ENCODE measurements around the gene GPR62.

GPR62 gene

DNA sequence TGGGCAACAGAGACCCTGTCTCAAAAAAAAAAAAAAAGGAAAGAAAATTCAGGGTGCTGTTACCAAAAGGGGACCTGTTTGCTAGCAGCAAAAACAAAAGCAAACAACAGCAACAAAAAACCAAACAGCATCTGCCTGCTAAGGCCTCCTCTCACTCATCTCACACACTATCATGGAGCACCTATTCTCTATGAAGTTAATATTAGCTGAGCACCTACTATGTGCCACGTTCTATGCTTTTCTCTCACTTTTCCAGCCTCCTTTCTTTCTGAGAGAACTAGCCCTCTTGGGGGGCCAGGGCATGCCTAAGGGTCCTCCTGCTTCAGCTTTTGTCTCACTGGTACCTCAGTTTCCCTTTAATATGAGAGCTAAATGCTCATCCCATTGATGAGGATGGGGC, 468 bp upstream of the GPR62 start:
- TF ChIP-seq, protein P1, sequence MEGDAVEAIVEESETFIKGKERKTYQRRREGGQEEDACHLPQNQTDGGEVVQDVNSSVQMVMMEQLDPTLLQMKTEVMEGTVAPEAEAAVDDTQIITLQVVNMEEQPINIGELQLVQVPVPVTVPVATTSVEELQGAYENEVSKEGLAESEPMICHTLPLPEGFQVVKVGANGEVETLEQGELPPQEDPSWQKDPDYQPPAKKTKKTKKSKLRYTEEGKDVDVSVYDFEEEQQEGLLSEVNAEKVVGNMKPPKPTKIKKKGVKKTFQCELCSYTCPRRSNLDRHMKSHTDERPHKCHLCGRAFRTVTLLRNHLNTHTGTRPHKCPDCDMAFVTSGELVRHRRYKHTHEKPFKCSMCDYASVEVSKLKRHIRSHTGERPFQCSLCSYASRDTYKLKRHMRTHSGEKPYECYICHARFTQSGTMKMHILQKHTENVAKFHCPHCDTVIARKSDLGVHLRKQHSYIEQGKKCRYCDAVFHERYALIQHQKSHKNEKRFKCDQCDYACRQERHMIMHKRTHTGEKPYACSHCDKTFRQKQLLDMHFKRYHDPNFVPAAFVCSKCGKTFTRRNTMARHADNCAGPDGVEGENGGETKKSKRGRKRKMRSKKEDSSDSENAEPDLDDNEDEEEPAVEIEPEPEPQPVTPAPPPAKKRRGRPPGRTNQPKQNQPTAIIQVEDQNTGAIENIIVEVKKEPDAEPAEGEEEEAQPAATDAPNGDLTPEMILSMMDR (conservative IDR thresholded peaks at IDR 0.05; ENCODE audit: low read depth) = no peak
- ChIA-PET POLR2A (ENCODE audit: low non-redundant PET) (no interaction called here), CTCF (interaction anchor here (0.5 kb wide), 1 partner anchor 457 kb away, joined by 6 read pairs; no protein-coding TSS in a partner anchor)
- no peak overlapping the region for H3K27ac ChIP-seq
- DNase-seq (ENCODE audit: low spot score) = no peak

DNA sequence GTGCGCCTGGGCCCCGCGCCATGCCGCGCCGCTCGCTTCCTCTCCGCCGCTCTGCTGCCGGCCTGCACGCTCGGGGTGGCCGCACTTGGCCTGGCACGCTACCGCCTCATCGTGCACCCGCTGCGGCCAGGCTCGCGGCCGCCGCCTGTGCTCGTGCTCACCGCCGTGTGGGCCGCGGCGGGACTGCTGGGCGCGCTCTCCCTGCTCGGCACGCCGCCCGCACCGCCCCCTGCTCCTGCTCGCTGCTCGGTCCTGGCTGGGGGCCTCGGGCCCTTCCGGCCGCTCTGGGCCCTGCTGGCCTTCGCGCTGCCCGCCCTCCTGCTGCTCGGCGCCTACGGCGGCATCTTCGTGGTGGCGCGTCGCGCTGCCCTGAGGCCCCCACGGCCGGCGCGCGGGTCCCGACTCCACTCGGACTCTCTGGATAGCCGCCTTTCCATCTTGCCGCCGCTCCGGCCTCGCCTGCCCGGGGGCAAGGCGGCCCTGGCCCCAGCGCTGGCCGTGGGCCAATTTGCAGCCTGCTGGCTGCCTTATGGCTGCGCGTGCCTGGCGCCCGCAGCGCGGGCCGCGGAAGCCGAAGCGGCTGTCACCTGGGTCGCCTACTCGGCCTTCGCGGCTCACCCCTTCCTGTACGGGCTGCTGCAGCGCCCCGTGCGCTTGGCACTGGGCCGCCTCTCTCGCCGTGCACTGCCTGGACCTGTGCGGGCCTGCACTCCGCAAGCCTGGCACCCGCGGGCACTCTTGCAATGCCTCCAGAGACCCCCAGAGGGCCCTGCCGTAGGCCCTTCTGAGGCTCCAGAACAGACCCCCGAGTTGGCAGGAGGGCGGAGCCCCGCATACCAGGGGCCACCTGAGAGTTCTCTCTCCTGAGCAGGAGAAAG, 951 bp downstream of the GPR62 start:
- TF ChIP-seq, protein P1 (conservative IDR thresholded peaks at IDR 0.05; ENCODE audit: low read depth) = peak; percentile 78
- peak; percentile 43 for DNase-seq (ENCODE audit: low spot score)
- H3K27ac ChIP-seq = peak overlapping the region; percentile 78
- CTCF ChIA-PET = interaction anchor here (0.8 to 1.2 kb wide), 4 partner anchors 9 to 151 kb away, joined by 3 to 4 read pairs (median 3); no protein-coding TSS in a partner anchor
- POLR2A ChIA-PET (ENCODE audit: low non-redundant PET) = no interaction called here

DNA sequence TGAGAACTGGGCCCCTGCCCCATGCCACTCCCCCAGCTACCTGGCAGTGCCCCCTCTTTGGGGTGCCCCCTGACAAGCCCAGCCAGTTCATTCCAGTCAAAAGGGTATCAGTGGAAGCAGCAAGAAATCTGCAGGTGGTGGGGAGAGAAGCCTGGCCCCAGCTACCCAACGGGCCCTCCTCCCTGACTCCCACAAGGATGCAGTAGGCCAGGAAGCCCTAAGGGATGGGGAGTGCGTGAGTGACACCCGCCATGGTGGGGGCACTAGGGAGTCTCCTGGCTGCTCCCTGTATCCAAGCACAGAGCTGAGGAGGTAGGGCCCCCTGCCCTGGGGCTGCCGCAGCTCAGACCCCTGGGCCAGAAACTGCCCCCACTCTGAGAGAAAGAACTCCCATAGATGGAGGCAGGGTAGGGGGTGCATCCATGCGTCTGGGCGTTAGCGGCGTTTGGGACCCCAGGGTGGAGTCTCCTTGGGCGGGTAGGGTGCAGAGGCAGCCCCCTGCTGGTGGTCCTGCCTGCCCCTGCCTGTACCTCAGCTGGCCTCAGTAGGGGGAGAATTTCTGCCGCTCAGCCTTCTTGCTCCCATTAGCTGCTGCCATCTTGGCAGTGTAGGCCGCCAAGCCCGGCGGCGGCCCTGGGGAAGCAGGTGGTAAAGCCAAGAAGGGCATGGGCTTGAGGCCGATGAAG, 2.5 kb downstream of the GPR62 start:
- H3K27ac ChIP-seq = peak overlapping the region; percentile 78
- TF ChIP-seq, protein P1 (conservative IDR thresholded peaks at IDR 0.05; ENCODE audit: low read depth) = no peak
- DNase-seq (ENCODE audit: low spot score) = no peak
- ChIA-PET POLR2A (ENCODE audit: low non-redundant PET) (interaction anchor here (0.9 kb wide), 1 partner anchor 12 kb away, joined by 3 read pairs; no protein-coding TSS in a partner anchor), CTCF (interaction anchor here (0.5 to 1.2 kb wide), 4 partner anchors 11 to 1361 kb away, joined by 3 to 5 read pairs (median 3); no protein-coding TSS in a partner anchor)

DNA sequence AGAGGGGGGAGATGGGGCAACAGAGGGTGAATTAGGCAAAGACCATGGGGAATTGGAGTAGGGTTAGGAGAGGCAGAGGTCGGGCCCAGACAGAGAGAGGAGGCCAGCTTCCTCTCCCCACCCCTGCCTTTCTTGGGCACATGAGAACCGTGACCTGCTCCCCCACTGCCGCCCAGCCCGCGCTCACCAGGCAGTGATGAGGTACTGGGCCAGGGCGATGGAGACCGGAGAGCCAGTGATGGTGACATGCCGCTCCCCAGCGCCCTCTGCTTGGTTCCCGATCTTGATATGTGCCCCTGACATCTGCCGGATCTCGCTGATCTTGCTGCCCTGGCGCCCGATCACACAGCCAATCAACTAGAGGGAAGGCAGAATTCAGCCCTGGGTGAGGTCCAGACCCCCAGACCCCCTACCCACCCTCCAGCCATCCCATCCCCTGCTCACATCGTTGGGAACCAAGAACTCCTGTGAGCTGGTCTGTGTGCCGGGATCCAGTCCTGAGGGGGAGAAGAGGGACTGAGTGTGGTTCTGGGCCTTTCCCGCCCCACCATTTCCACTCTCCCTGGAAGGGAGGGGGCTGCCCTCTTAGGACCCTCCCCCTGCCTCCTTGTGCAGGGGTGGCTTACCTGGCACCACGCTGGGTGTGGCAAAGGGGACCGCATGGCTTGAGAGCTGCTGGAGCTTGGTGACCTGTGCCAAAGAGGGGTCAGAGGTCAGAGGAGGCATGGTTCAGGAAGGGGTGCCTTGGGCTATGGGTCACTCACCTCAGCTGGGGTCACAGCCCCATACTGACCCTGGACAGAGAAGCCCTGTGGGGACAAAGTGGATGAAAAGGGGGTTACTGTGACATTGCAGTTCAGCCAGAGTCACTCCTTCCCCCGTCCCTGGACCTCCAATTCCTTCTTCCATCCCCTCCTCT, 3.7 kb downstream of the GPR62 start:
- peak overlapping the region; percentile 1; the same call in 1 of the 2 replicates for H3K27ac ChIP-seq
- TF ChIP-seq, protein P1 (conservative IDR thresholded peaks at IDR 0.05; ENCODE audit: low read depth) = no peak
- POLR2A ChIA-PET (ENCODE audit: low non-redundant PET) = no interaction called here
- DNase-seq (ENCODE audit: low spot score) = no peak
- CTCF ChIA-PET = no interaction called here

DNA sequence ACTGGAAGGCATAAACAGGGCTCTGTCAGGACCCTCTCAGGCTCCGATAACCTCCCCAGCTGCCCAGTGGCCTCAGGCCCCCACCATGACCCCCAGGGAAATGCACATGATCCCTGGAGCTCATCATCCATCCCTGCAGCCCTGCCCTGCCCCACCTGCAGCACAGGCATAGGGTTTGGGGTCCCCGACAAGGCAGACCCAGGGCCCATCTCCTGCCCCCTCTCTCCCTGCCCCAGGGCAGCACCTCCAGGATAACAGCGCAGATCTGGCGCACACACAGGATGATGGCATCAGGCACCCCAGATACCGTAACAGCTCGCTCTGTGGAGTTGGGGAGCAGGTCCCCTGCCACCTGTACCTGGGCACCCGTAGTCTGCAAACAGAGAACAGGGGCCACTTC, 4.5 kb downstream of the GPR62 start:
- no peak for DNase-seq (ENCODE audit: low spot score)
- peak overlapping the region; percentile 1; the same call in 1 of the 2 replicates for H3K27ac ChIP-seq
- ChIA-PET CTCF (no interaction called here), POLR2A (ENCODE audit: low non-redundant PET) (no interaction called here)
- TF ChIP-seq, protein P1 (conservative IDR thresholded peaks at IDR 0.05; ENCODE audit: low read depth) = no peak

All from RWPE1 (cell line).